Stimulated activated naive CD8-positive, alpha-beta T cell treated with anti-CD3 and anti-CD28 coated beads, Interleukin-15, Interleukin-2, amounts not matched to agents 100 ng/mL and 50 ng/mL, for 24 hours (primary cell): ENCODE measurements around the gene COA8.
A peak's percentile ranks its signal among the peaks of the same experiment; 100 is the strongest.

Experiments
- H3K27ac Mint-ChIP-seq: one replicate; pipeline ENCODE4 v1.8.0; 2021; ENCODE audit warnings: mild to moderate bottlenecking, mixed read lengths
- H3K27me3 Mint-ChIP-seq: one replicate; pipeline ENCODE4 v1.8.0; 2021; ENCODE audit warnings: mixed read lengths
- H3K36me3 Mint-ChIP-seq: one replicate; pipeline ENCODE4 v1.8.0; 2021; ENCODE audit warnings: low read depth, mixed read lengths
- H3K4me1 Mint-ChIP-seq: one replicate; pipeline ENCODE4 v1.8.0; 2021; ENCODE audit warnings: low read depth, mixed read lengths
- H3K4me3 Mint-ChIP-seq: one replicate; pipeline ENCODE4 v1.8.0; 2021; ENCODE audit warnings: mild to moderate bottlenecking, mixed read lengths
- H3K9me3 Mint-ChIP-seq: one replicate; pipeline ENCODE4 v1.8.0; 2021; ENCODE audit warnings: mixed read lengths

Gene COA8

GRCh38 chr14:103561381-103562178 lies 1.2 kb upstream of the COA8 start:
- Mint-ChIP-seq H3K27ac (peak overlapping the region; percentile 90), H3K9me3 (no peaks in the 10 kb centered on the region), H3K4me1 (peaks cover 74% of the 10 kb centered on the region), H3K36me3 (peaks cover 32% of the 10 kb centered on the region), H3K4me3 (peak overlapping the region; percentile 98), H3K27me3 (no peaks in the 10 kb centered on the region)

- H3K9me3 Mint-ChIP-seq = no peaks in the 10 kb centered on the region
- peaks cover 74% of the 10 kb centered on the region for H3K4me1 Mint-ChIP-seq
- H3K36me3 Mint-ChIP-seq = peaks cover 32% of the 10 kb centered on the region
- peak overlapping the region; percentile 90 for H3K27ac Mint-ChIP-seq
- peak overlapping the region; percentile 98 for H3K4me3 Mint-ChIP-seq
- H3K27me3 Mint-ChIP-seq = no peaks in the 10 kb centered on the region
These were observed 656 bp upstream of the COA8 start for GRCh38 chr14:103562179-103562428.

- Mint-ChIP-seq H3K4me1 (peaks cover 70% of the 10 kb centered on the region), H3K27me3 (no peaks in the 10 kb centered on the region), H3K36me3 (peaks cover 32% of the 10 kb centered on the region), H3K9me3 (no peaks in the 10 kb centered on the region), H3K27ac (peak overlapping the region; percentile 85), H3K4me3 (peak overlapping the region; percentile 98)
These were observed 463 bp downstream of the COA8 start for GRCh38 chr14:103563226-103563620.

- peaks cover 26% of the 10 kb centered on the region for H3K36me3 Mint-ChIP-seq
- H3K4me1 Mint-ChIP-seq = peaks cover 63% of the 10 kb centered on the region
- peak overlapping the region; percentile 98 for H3K4me3 Mint-ChIP-seq
- H3K27ac Mint-ChIP-seq = peak overlapping the region; percentile 58
- no peaks in the 10 kb centered on the region for H3K27me3 Mint-ChIP-seq
- H3K9me3 Mint-ChIP-seq = no peaks in the 10 kb centered on the region
These were observed 1.2 kb downstream of the COA8 start for GRCh38 chr14:103563844-103564505.

GRCh38 chr14:103568952-103569351 lies 6.2 kb downstream of the COA8 start:
- Mint-ChIP-seq H3K36me3 (peaks cover 12% of the 10 kb centered on the region), H3K4me1 (peaks cover 28% of the 10 kb centered on the region), H3K27ac (no peak overlapping the region), H3K9me3 (no peaks in the 10 kb centered on the region), H3K27me3 (no peaks in the 10 kb centered on the region), H3K4me3 (no peak overlapping the region)

- Mint-ChIP-seq H3K36me3 (peaks cover 17% of the 10 kb centered on the region), H3K27ac (no peak overlapping the region), H3K4me1 (peaks cover 25% of the 10 kb centered on the region), H3K4me3 (no peak overlapping the region), H3K27me3 (no peaks in the 10 kb centered on the region), H3K9me3 (no peaks in the 10 kb centered on the region)
These were observed 6.6 kb downstream of the COA8 start for GRCh38 chr14:103569408-103569807.

GRCh38 chr14:103574104-103574503 lies 11.3 kb downstream of the COA8 start:
- Mint-ChIP-seq H3K27ac (no peak overlapping the region), H3K4me1 (peaks cover 2% of the 10 kb centered on the region), H3K4me3 (no peak overlapping the region), H3K9me3 (no peaks in the 10 kb centered on the region), H3K36me3 (peaks cover 45% of the 10 kb centered on the region), H3K27me3 (no peaks in the 10 kb centered on the region)

- peaks cover 45% of the 10 kb centered on the region for H3K36me3 Mint-ChIP-seq
- no peak overlapping the region for H3K27ac Mint-ChIP-seq
- no peaks in the 10 kb centered on the region for H3K4me1 Mint-ChIP-seq
- no peak overlapping the region for H3K4me3 Mint-ChIP-seq
- no peaks in the 10 kb centered on the region for H3K9me3 Mint-ChIP-seq
- no peaks in the 10 kb centered on the region for H3K27me3 Mint-ChIP-seq
These were observed 12.0 kb downstream of the COA8 start for GRCh38 chr14:103574707-103575285.

- Mint-ChIP-seq H3K27me3 (no peaks in the 10 kb centered on the region), H3K4me1 (no peaks in the 10 kb centered on the region), H3K36me3 (peaks cover 50% of the 10 kb centered on the region), H3K9me3 (no peaks in the 10 kb centered on the region), H3K4me3 (no peak overlapping the region), H3K27ac (no peak overlapping the region)
These were observed 13.7 kb downstream of the COA8 start for GRCh38 chr14:103576371-103577024.

GRCh38 chr14:103578401-103579075 lies 15.8 kb downstream of the COA8 start:
- peaks cover 44% of the 10 kb centered on the region for H3K36me3 Mint-ChIP-seq
- H3K4me3 Mint-ChIP-seq = no peak overlapping the region
- no peak overlapping the region for H3K27ac Mint-ChIP-seq
- H3K27me3 Mint-ChIP-seq = no peaks in the 10 kb centered on the region
- H3K4me1 Mint-ChIP-seq = no peaks in the 10 kb centered on the region
- no peaks in the 10 kb centered on the region for H3K9me3 Mint-ChIP-seq

GRCh38 chr14:103581206-103581605 lies 18.4 kb downstream of the COA8 start:
- Mint-ChIP-seq H3K27me3 (no peaks in the 10 kb centered on the region), H3K27ac (no peak overlapping the region), H3K4me1 (no peaks in the 10 kb centered on the region), H3K36me3 (peaks cover 38% of the 10 kb centered on the region), H3K4me3 (no peak overlapping the region), H3K9me3 (no peaks in the 10 kb centered on the region)

- no peaks in the 10 kb centered on the region for H3K4me1 Mint-ChIP-seq
- H3K4me3 Mint-ChIP-seq = no peak overlapping the region
- no peaks in the 10 kb centered on the region for H3K27me3 Mint-ChIP-seq
- H3K9me3 Mint-ChIP-seq = no peaks in the 10 kb centered on the region
- H3K27ac Mint-ChIP-seq = no peak overlapping the region
- peaks cover 32% of the 10 kb centered on the region for H3K36me3 Mint-ChIP-seq
These were observed 19.4 kb downstream of the COA8 start for GRCh38 chr14:103581954-103582703.

GRCh38 chr14:103584326-103584915 lies 21.7 kb downstream of the COA8 start:
- H3K27ac Mint-ChIP-seq = no peak overlapping the region
- H3K9me3 Mint-ChIP-seq = no peaks in the 10 kb centered on the region
- no peaks in the 10 kb centered on the region for H3K27me3 Mint-ChIP-seq
- no peaks in the 10 kb centered on the region for H3K4me1 Mint-ChIP-seq
- H3K36me3 Mint-ChIP-seq = peaks cover 21% of the 10 kb centered on the region
- H3K4me3 Mint-ChIP-seq = no peak overlapping the region

GRCh38 chr14:103593577-103593976 lies 30.8 kb downstream of the COA8 start:
- Mint-ChIP-seq H3K27me3 (no peaks in the 10 kb centered on the region), H3K4me1 (peaks cover 7% of the 10 kb centered on the region), H3K27ac (no peak overlapping the region), H3K36me3 (peaks cover 4% of the 10 kb centered on the region), H3K9me3 (no peaks in the 10 kb centered on the region), H3K4me3 (no peak overlapping the region)
